ENCODE data around the gene CXCL11.

Gene CXCL11

GRCh38 chr4:75995727-75996126 is 40.1 kb downstream of the CXCL11 start:
- Histone ChIP-seq H3K4me2 (no peak overlapping the region), H4K20me1 (no peaks in the 10 kb centered on the region), H3K27ac (peak overlapping the region in 4 of 11 experiments; percentile 5 to 55 (median 44); a peak in 5 of 22 replicates), H3K9ac (no peak overlapping the region; a peak in 1 of 22 replicates), H3K36me3 (no peaks in the 10 kb centered on the region), H3K27me3 (no peaks in the 10 kb centered on the region), H3K4me1 (peaks cover 0 to 5% (median 4%) of the 10 kb centered on the region in 10 experiments; a peak in 4 of 20 replicates), H3K9me3 (replicated peaks in 1 of 11) (no peaks in the 10 kb centered on the region), H3K4me3 (no peak overlapping the region)
- TF ChIP-seq Cebpa-rat (IDR thresholded peaks at IDR 0.05), result no peak

GRCh38 chr4:75992462-75992861 is 43.4 kb downstream of the CXCL11 start:
- Histone ChIP-seq H3K9ac (no peak overlapping the region), H3K36me3 (peaks cover 0 to 21% (median 16%) of the 10 kb centered on the region in 11 experiments; a peak in 19 of 22 replicates), H3K27ac (no peak overlapping the region), H3K4me3 (no peak overlapping the region), H3K4me2 (no peak overlapping the region), H3K4me1 (peaks cover 12 to 26% (median 21%) of the 10 kb centered on the region in 10 experiments), H3K27me3 (no peaks in the 10 kb centered on the region), H3K9me3 (replicated peaks in 1 of 11) (peaks cover 0 to 12% (median 7%) of the 10 kb centered on the region in 11 experiments; a peak in 13 of 22 replicates), H4K20me1 (peaks cover 0 to 23% (median 13%) of the 10 kb centered on the region in 11 experiments; a peak in 9 of 22 replicates)
- TF ChIP-seq Cebpa-rat (IDR thresholded peaks at IDR 0.05), result no peak

GRCh38 chr4:75989846-75990528 is 45.9 kb downstream of the CXCL11 start:
- H3K4me1 ChIP-seq, result peaks cover 12 to 26% (median 21%) of the 10 kb centered on the region in 10 experiments
- peak overlapping the region; percentile 77 to 92 (median 89) for H3K27ac ChIP-seq
- peaks cover 4 to 42% (median 38%) of the 10 kb centered on the region in 11 experiments; a peak in 21 of 22 replicates for H3K36me3 ChIP-seq
- H3K9ac ChIP-seq, result peak overlapping the region; percentile 82 to 93 (median 88)
- H3K27me3 ChIP-seq, result no peaks in the 10 kb centered on the region
- no peak for TF ChIP-seq Cebpa-rat (IDR thresholded peaks at IDR 0.05)
- peak overlapping the region; percentile 82 to 97 (median 88) for H3K4me2 ChIP-seq
- peaks cover 0 to 16% (median 8%) of the 10 kb centered on the region in 11 experiments; a peak in 13 of 22 replicates for H3K9me3 ChIP-seq (replicated peaks in 1 of 11)
- peak overlapping the region; percentile 74 to 97 (median 85) for H3K4me3 ChIP-seq
- peaks cover 6 to 48% (median 38%) of the 10 kb centered on the region in 11 experiments; a peak in 21 of 22 replicates for H4K20me1 ChIP-seq

- H3K4me3 ChIP-seq, result no peak overlapping the region
- no peaks in the 10 kb centered on the region for H3K27me3 ChIP-seq
- TF ChIP-seq Cebpa-rat (IDR thresholded peaks at IDR 0.05), result no peak
- H3K9me3 ChIP-seq (replicated peaks in 1 of 11), result peaks cover 0 to 26% (median 10%) of the 10 kb centered on the region in 11 experiments; a peak in 14 of 22 replicates
- H4K20me1 ChIP-seq, result peaks cover 20 to 93% (median 68%) of the 10 kb centered on the region in 11 experiments; a peak in 21 of 22 replicates
- H3K27ac ChIP-seq, result no peak overlapping the region
- H3K4me1 ChIP-seq, result peaks cover 12 to 22% (median 18%) of the 10 kb centered on the region in 10 experiments
- no peak overlapping the region for H3K4me2 ChIP-seq
- peaks cover 36 to 88% (median 80%) of the 10 kb centered on the region in 11 experiments for H3K36me3 ChIP-seq
- H3K9ac ChIP-seq, result no peak overlapping the region
Observed at GRCh38 chr4:75985116-75985515, 50.8 kb downstream of the CXCL11 start.

Measured in BLaER1 treated with 17β-estradiol and CSF1 and Interleukin-3, amounts not matched to agents 10 nM and 100 nM (cell line).